Tibial nerve (tissue), 4 donors: ENCODE measurements around the gene GOLGA6L7. TPM values are rescaled to one million over a fixed set of nuclear protein-coding genes. Genes with fewer than 3 reads are reported as not detected.
A peak's percentile ranks its signal among the peaks of the same experiment; 100 is the strongest.
"Not testable (repeated sequence)": the region's sequence is repeated elsewhere in the genome, so short reads cannot be mapped to it uniquely, and the experiment has no call there.

ENCODE experiments used
- DNase-seq, 2 donors: peaks; one replicate each; pipeline ENCODE4 v3.0.0-alpha.2; 2019; ENCODE audit warnings: low spot score in 2 of 2
- H3K27ac ChIP-seq, 4 donors: fragments of 200-600 bp; sonication (generic) in 3 of 4; one replicate each; pipeline ENCODE4 v1.5.1; 2017 to 2019; ENCODE audit warnings: mild to moderate bottlenecking in 1 of 4
- H3K27me3 ChIP-seq, 2 donors: fragments of 200-600 bp; sonication (generic) in 1 of 2; one replicate each; pipeline versions ENCODE4 v1.5.1 to v1.6.0; 2017 to 2019
- H3K36me3 ChIP-seq, 3 donors: fragments of 200-600 bp; sonication (generic); one replicate each; pipeline ENCODE4 v1.5.1; 2018 to 2019
- H3K4me1 ChIP-seq, 4 donors: fragments of 200-600 bp; sonication (generic) in 3 of 4; one replicate each; pipeline ENCODE4 v1.5.1; 2017 to 2019
- H3K4me3 ChIP-seq, 4 donors: fragments of 200-600 bp; sonication (generic) in 3 of 4; one replicate each; pipeline ENCODE4 v1.5.1; 2017 to 2019; ENCODE audit warnings: mild to moderate bottlenecking in 1 of 4, moderate library complexity in 1 of 4
- H3K9me3 ChIP-seq, 4 donors: fragments of 200-600 bp; sonication (generic) in 3 of 4; one replicate each; pipeline ENCODE4 v1.5.1; 2017 to 2019
- CTCF ChIP-seq, 5 experiments: fragments of 200-600 bp in 3 of 5; fragments of 450-650 bp in 2 of 5; sonication (generic) in 3 of 5; IDR thresholded peaks; one replicate each; pipeline ENCODE4 v1.5.1; 2016 to 2019; ENCODE audit warnings: antibody characterized with exemption in 5 of 5, mild to moderate bottlenecking in 3 of 5, moderate library complexity in 2 of 5
- EP300 ChIP-seq, 2 donors: sonication (generic); formaldehyde crosslinking; IDR thresholded peaks; one replicate each; pipeline ENCODE4 v1.6.1; 2017; ENCODE audit warnings: antibody characterized with exemption in 2 of 2, mild to moderate bottlenecking in 1 of 2
- POLR2A ChIP-seq, 2 donors: fragments of 450-650 bp; IDR thresholded peaks; one replicate each; pipeline ENCODE4 v1.6.1; 2017; ENCODE audit warnings: antibody characterized with exemption in 2 of 2, mild to moderate bottlenecking in 2 of 2, moderate library complexity in 2 of 2
- WGBS, 2 donors: methylation state at CpG; one replicate each; pipeline ENCODE4 v1.1.5; 2018; 5-methylcytosine and 5-hydroxymethylcytosine counted together
- total RNA-seq, 4 donors: library from RNA; depleted of rRNA; stranded (reverse); fragments of >200 nt; gene quantifications; one replicate each; pipeline ENCODE4 v1.1.0, GENCODE V29; 2016

The GOLGA6L7 gene
- total RNA-seq, 4 donors from 2014 or later = not detected

- Histone ChIP-seq H3K27ac (no peak overlapping the region), H3K4me3 (no peak overlapping the region), H3K36me3 (no peaks in the 10 kb centered on the region), H3K4me1 (no peaks in the 10 kb centered on the region), H3K27me3 (no peaks in the 10 kb centered on the region), H3K9me3 (peaks cover 0 to 38% (median 0%) of the 10 kb centered on the region in 4 donors)
- 81 to 82% methylated on average over 9 of the region's 9 CpGs for WGBS, 2 donors
- TF ChIP-seq EP300 (IDR thresholded peaks at IDR 0.05) (no peak), POLR2A (IDR thresholded peaks at IDR 0.05) (no peak), CTCF (IDR thresholded peaks at IDR 0.05) (no peak)
- no peak for DNase-seq
Measured at GRCh38 chr15:28868744-28869345, 20.4 kb upstream of the GOLGA6L7 start.

GRCh38 chr15:28861589-28862293 lies 13.3 kb upstream of the GOLGA6L7 start:
- not testable (repeated sequence) for H3K4me1 ChIP-seq, H3K27ac ChIP-seq, H3K4me3 ChIP-seq, H3K9me3 ChIP-seq, H3K36me3 ChIP-seq, H3K27me3 ChIP-seq, DNase-seq
- 95% methylated on average over 11 of the region's 11 CpGs for WGBS, 2 donors

- H3K4me1 ChIP-seq = no peaks in the 10 kb centered on the region
- no peak overlapping the region for H3K4me3 ChIP-seq
- 54 to 76% methylated on average over 9 to 16 of the region's 16 CpGs for WGBS, 2 donors
- H3K27me3 ChIP-seq = no peaks in the 10 kb centered on the region
- DNase-seq = peak in 1 of 2 donors; percentile 27
- no peaks in the 10 kb centered on the region for H3K36me3 ChIP-seq
- H3K9me3 ChIP-seq = no peaks in the 10 kb centered on the region
- TF ChIP-seq CTCF (IDR thresholded peaks at IDR 0.05) (no peak), EP300 (IDR thresholded peaks at IDR 0.05) (peak in 1 of 2 donors; percentile 21), POLR2A (IDR thresholded peaks at IDR 0.05) (no peak)
- H3K27ac ChIP-seq = no peak overlapping the region
Measured at GRCh38 chr15:28861031-28861534, 12.6 kb upstream of the GOLGA6L7 start.

GRCh38 chr15:28854578-28854977 lies 6.1 kb upstream of the GOLGA6L7 start:
- H3K27ac ChIP-seq, H3K36me3 ChIP-seq, H3K9me3 ChIP-seq, DNase-seq, H3K27me3 ChIP-seq, H3K4me3 ChIP-seq, H3K4me1 ChIP-seq: not testable (repeated sequence)
- 67 to 79% methylated on average over 2 of the region's 2 CpGs for WGBS, 2 donors

GRCh38 chr15:28853654-28854053 lies 5.2 kb upstream of the GOLGA6L7 start:
- 33 to 43% methylated on average over 5 of the region's 5 CpGs for WGBS, 2 donors
- H3K27ac ChIP-seq, H3K36me3 ChIP-seq, H3K4me3 ChIP-seq, H3K4me1 ChIP-seq, H3K27me3 ChIP-seq, DNase-seq, H3K9me3 ChIP-seq: not testable (repeated sequence)

- H3K27me3 ChIP-seq, H3K4me1 ChIP-seq, H3K27ac ChIP-seq, H3K36me3 ChIP-seq, H3K4me3 ChIP-seq, DNase-seq, H3K9me3 ChIP-seq: not testable (repeated sequence)
- 97 to 99% methylated on average over 17 to 19 of the region's 31 CpGs for whole genome bisulfite sequencing, 2 donors
Measured at GRCh38 chr15:28849766-28850165, 1.3 kb upstream of the GOLGA6L7 start.

GRCh38 chr15:28849271-28849670 lies 827 bp upstream of the GOLGA6L7 start:
- not testable (repeated sequence) for H3K4me3 ChIP-seq, H3K9me3 ChIP-seq, H3K36me3 ChIP-seq, H3K4me1 ChIP-seq, DNase-seq, H3K27ac ChIP-seq, H3K27me3 ChIP-seq
- WGBS, 2 donors = 89 to 93% methylated on average over 9 to 10 of the region's 17 CpGs

- not testable (repeated sequence) for H3K27me3 ChIP-seq, H3K4me1 ChIP-seq, H3K4me3 ChIP-seq, H3K27ac ChIP-seq, H3K9me3 ChIP-seq, H3K36me3 ChIP-seq, DNase-seq
- 94% methylated on average over 8 to 9 of the region's 9 CpGs for WGBS, 2 donors
Measured at GRCh38 chr15:28847959-28848358, 485 bp downstream of the GOLGA6L7 start.

GRCh38 chr15:28847247-28847646 lies 1.2 kb downstream of the GOLGA6L7 start:
- not testable (repeated sequence) for H3K4me3 ChIP-seq, H3K36me3 ChIP-seq, H3K27me3 ChIP-seq, H3K4me1 ChIP-seq, DNase-seq, H3K27ac ChIP-seq, H3K9me3 ChIP-seq
- WGBS, 2 donors = 39 to 70% methylated on average over 2 to 5 of the region's 5 CpGs

- not testable (repeated sequence) for H3K27me3 ChIP-seq, H3K4me3 ChIP-seq, H3K9me3 ChIP-seq, H3K36me3 ChIP-seq, H3K4me1 ChIP-seq, DNase-seq, H3K27ac ChIP-seq
- WGBS, 2 donors = 64 to 86% methylated on average over 7 to 14 of the region's 14 CpGs
Measured at GRCh38 chr15:28844147-28844546, 4.3 kb downstream of the GOLGA6L7 start.

GRCh38 chr15:28843520-28843919 lies 4.9 kb downstream of the GOLGA6L7 start:
- not testable (repeated sequence) for H3K27ac ChIP-seq, DNase-seq, H3K36me3 ChIP-seq, H3K27me3 ChIP-seq, H3K4me3 ChIP-seq, H3K9me3 ChIP-seq, H3K4me1 ChIP-seq
- 93% methylated on average over 12 of the region's 12 CpGs for WGBS, 2 donors
